ENCODE measurements around the gene KREMEN2.

DNA sequence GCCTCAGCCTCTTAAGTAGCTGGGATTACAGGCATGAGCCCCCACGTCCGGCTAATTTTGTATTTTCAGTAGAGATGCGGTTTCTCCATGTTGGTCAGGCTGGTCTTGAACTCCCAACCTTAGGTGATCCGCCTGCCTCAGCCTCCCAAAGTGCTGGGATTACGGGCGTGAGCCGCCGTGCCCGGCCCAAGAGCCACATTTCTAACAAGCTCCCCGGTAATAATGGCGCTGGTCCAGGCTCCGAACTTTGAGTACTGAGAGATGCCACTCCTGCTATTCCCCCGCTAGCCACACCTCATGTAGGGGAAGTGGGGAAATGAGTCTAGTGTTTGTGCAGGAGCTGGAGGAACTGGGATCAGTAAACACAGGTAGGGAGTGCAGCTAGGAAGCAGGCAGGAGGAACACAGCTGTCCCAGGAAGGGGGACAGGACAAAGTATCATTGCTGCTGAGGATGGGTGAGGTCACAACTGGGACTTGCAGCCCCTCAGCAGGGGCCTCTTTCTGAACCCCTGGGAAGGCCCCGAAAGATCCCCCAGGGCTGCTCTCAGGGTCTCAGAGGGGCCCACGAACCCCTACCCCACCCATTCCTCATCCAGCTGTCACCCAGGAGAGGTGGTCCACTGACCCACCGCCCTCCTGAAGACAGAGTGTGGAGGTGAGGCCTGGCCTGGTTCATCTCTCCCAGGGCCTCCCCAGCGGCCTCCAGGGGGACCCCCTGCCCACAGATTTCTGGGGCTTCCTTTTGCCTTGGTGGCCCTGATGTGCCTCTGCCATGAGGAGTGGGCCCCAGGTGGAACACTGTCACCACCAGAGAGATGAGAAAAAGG lies 3.7 kb upstream of the KREMEN2 start:
- TF ChIP-seq, protein P1, sequence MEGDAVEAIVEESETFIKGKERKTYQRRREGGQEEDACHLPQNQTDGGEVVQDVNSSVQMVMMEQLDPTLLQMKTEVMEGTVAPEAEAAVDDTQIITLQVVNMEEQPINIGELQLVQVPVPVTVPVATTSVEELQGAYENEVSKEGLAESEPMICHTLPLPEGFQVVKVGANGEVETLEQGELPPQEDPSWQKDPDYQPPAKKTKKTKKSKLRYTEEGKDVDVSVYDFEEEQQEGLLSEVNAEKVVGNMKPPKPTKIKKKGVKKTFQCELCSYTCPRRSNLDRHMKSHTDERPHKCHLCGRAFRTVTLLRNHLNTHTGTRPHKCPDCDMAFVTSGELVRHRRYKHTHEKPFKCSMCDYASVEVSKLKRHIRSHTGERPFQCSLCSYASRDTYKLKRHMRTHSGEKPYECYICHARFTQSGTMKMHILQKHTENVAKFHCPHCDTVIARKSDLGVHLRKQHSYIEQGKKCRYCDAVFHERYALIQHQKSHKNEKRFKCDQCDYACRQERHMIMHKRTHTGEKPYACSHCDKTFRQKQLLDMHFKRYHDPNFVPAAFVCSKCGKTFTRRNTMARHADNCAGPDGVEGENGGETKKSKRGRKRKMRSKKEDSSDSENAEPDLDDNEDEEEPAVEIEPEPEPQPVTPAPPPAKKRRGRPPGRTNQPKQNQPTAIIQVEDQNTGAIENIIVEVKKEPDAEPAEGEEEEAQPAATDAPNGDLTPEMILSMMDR (IDR thresholded peaks at IDR 0.05; ENCODE audit: insufficient read depth, low read depth, low read length), result no peak
- no peak for TF ChIP-seq EZH2 (IDR thresholded peaks at IDR 0.05; ENCODE audit: insufficient read depth, low read length)
